Mesendoderm (in vitro differentiated cells): ENCODE data around the gene CD300LF.

Experiments
- DNase-seq: peaks from one replicate; pipeline ENCODE4 v3.0.0; 2013
- H2AK5ac ChIP-seq: 2 replicates; pipeline ENCODE4 v1.6.1; 2013; ENCODE audit warnings: low read length, inconsistent platforms
- H2BK120ac ChIP-seq: 2 replicates; pipeline ENCODE4 v1.6.1; 2013; ENCODE audit warnings: low read depth, mild to moderate bottlenecking, low read length, moderate library complexity, mixed read lengths
- H2BK15ac ChIP-seq: replicated peaks from 2 replicates; pipeline ENCODE4 v1.6.1; 2013; ENCODE audit warnings: low read depth, mild to moderate bottlenecking, moderate library complexity
- H2BK5ac ChIP-seq: 2 replicates; pipeline ENCODE4 v1.6.1; 2013; ENCODE audit warnings: low read length, inconsistent platforms
- H3K18ac ChIP-seq: 2 replicates; pipeline ENCODE4 v1.6.1; 2013; ENCODE audit warnings: mild to moderate bottlenecking, low read length, mixed read lengths
- H3K23ac ChIP-seq: one replicate; pipeline ENCODE4 v1.6.1; 2013; ENCODE audit warnings: low read length
- H3K27ac ChIP-seq: 2 replicates; pipeline ENCODE4 v1.5.1; 2013; ENCODE audit warnings: low read depth, mild to moderate bottlenecking, inconsistent platforms, low read length, moderate library complexity
- H3K27me3 ChIP-seq: 2 replicates; pipeline ENCODE4 v1.6.1; 2013; ENCODE audit warnings: low read length, control low read depth, mild to moderate bottlenecking, inconsistent platforms; ENCODE audit not compliant: insufficient read depth, poor library complexity
- H3K36me3 ChIP-seq: 2 replicates; pipeline ENCODE4 v1.6.1; 2013; ENCODE audit warnings: low read length, inconsistent platforms; ENCODE audit not compliant: control insufficient read depth, insufficient read depth
- H3K4ac ChIP-seq: one replicate; pipeline ENCODE4 v1.6.1; 2013; ENCODE audit warnings: low read depth, mild to moderate bottlenecking, low read length, moderate library complexity
- H3K4me1 ChIP-seq: 2 replicates; pipeline ENCODE4 v1.6.1; 2013; ENCODE audit warnings: low read depth, low read length, inconsistent platforms; ENCODE audit not compliant: control insufficient read depth
- H3K4me2 ChIP-seq: 2 replicates; pipeline ENCODE4 v1.6.1; 2013; ENCODE audit warnings: low read length
- H3K4me3 ChIP-seq: 2 replicates; pipeline ENCODE4 v1.5.1; 2013; ENCODE audit warnings: mild to moderate bottlenecking, low read length
- H3K56ac ChIP-seq: one replicate; pipeline ENCODE4 v1.6.1; 2013; ENCODE audit warnings: low read length
- H3K79me1 ChIP-seq: 2 replicates; pipeline ENCODE4 v1.6.1; 2013; ENCODE audit warnings: low read length, inconsistent platforms
- H3K79me2 ChIP-seq: 2 replicates; pipeline ENCODE4 v1.6.1; 2013; ENCODE audit warnings: mild to moderate bottlenecking, low read length; ENCODE audit not compliant: control insufficient read depth, insufficient read depth
- H3K9ac ChIP-seq: 2 replicates; pipeline ENCODE4 v1.6.1; 2013; ENCODE audit warnings: low read length, inconsistent platforms
- H4K5ac ChIP-seq: one replicate; pipeline ENCODE4 v1.6.1; 2013; ENCODE audit warnings: low read length
- H4K8ac ChIP-seq: one replicate; pipeline ENCODE4 v1.6.1; 2013; ENCODE audit warnings: low read depth, mild to moderate bottlenecking, control low read depth, low read length, moderate library complexity
- WGBS: extraction: QIAGEN DNeasy Blood & Tissue Kit; methylation state at CpG from one replicate; pipeline ENCODE4 v1.1.7; 2013; ENCODE audit warnings: low lambda C conversion rate, missing lambda C conversion rate; ENCODE audit not compliant: insufficient coverage; ENCODE audit errors: extremely low coverage; 5-methylcytosine and 5-hydroxymethylcytosine counted together

CD300LF gene

GRCh38 chr17:74732042-74732867 is 19.5 kb upstream of the CD300LF start:
- Histone ChIP-seq H3K23ac (no peak overlapping the region), H3K79me2 (no peaks in the 10 kb centered on the region), H2BK5ac (no peak overlapping the region), H2BK120ac (no peak overlapping the region), H2AK5ac (no peak overlapping the region), H3K4me1 (no peaks in the 10 kb centered on the region), H3K56ac (no peak overlapping the region), H2BK15ac (no peak overlapping the region), H3K79me1 (no peaks in the 10 kb centered on the region), H3K9ac (no peak overlapping the region), H4K5ac (no peak overlapping the region), H4K8ac (no peak overlapping the region), H3K18ac (no peak overlapping the region), H3K4me2 (no peak overlapping the region), H3K27me3 (no peaks in the 10 kb centered on the region), H3K36me3 (no peaks in the 10 kb centered on the region), H3K4me3 (no peak overlapping the region), H3K4ac (no peak overlapping the region), H3K27ac (no peak overlapping the region)
- 100% methylated on average over 4 of the region's 12 CpGs for WGBS
- no peak for DNase-seq

GRCh38 chr17:74731347-74731605 is 18.6 kb upstream of the CD300LF start:
- no peaks in the 10 kb centered on the region for H3K4me1 ChIP-seq
- H3K27ac ChIP-seq = no peak overlapping the region
- no peaks in the 10 kb centered on the region for H3K27me3 ChIP-seq
- H3K9ac ChIP-seq = no peak overlapping the region
- H4K8ac ChIP-seq = no peak overlapping the region
- H3K4ac ChIP-seq = no peak overlapping the region
- no peaks in the 10 kb centered on the region for H3K36me3 ChIP-seq
- H2BK5ac ChIP-seq = no peak overlapping the region
- H2BK120ac ChIP-seq = no peak overlapping the region
- no peak overlapping the region for H3K56ac ChIP-seq
- H3K23ac ChIP-seq = no peak overlapping the region
- no CpG with 5 or more reads among the region's 4 CpGs for WGBS
- no peak overlapping the region for H3K4me2 ChIP-seq
- no peaks in the 10 kb centered on the region for H3K79me2 ChIP-seq
- H3K18ac ChIP-seq = no peak overlapping the region
- no peaks in the 10 kb centered on the region for H3K79me1 ChIP-seq
- no peak for DNase-seq
- H2AK5ac ChIP-seq = no peak overlapping the region
- no peak overlapping the region for H3K4me3 ChIP-seq
- H2BK15ac ChIP-seq = no peak overlapping the region
- no peak overlapping the region for H4K5ac ChIP-seq

GRCh38 chr17:74730491-74731346 is 18.0 kb upstream of the CD300LF start:
- Histone ChIP-seq H3K79me1 (no peaks in the 10 kb centered on the region), H3K4me2 (no peak overlapping the region), H4K8ac (no peak overlapping the region), H2BK120ac (no peak overlapping the region), H3K27ac (no peak overlapping the region), H3K9ac (no peak overlapping the region), H3K23ac (no peak overlapping the region), H3K4me1 (no peaks in the 10 kb centered on the region), H3K27me3 (no peaks in the 10 kb centered on the region), H2BK5ac (no peak overlapping the region), H4K5ac (no peak overlapping the region), H3K79me2 (no peaks in the 10 kb centered on the region), H3K56ac (no peak overlapping the region), H3K4ac (no peak overlapping the region), H2BK15ac (no peak overlapping the region), H2AK5ac (no peak overlapping the region), H3K4me3 (no peak overlapping the region), H3K18ac (no peak overlapping the region), H3K36me3 (no peaks in the 10 kb centered on the region)
- no peak for DNase-seq
- WGBS = no CpG with 5 or more reads among the region's 16 CpGs

- H2BK5ac ChIP-seq = no peak overlapping the region
- H3K23ac ChIP-seq = no peak overlapping the region
- H3K18ac ChIP-seq = no peak overlapping the region
- no peak overlapping the region for H2BK120ac ChIP-seq
- H3K9ac ChIP-seq = no peak overlapping the region
- no peaks in the 10 kb centered on the region for H3K79me1 ChIP-seq
- no CpG with 5 or more reads among the region's 15 CpGs for WGBS
- H2AK5ac ChIP-seq = no peak overlapping the region
- H3K27me3 ChIP-seq = no peaks in the 10 kb centered on the region
- H2BK15ac ChIP-seq = no peak overlapping the region
- no peaks in the 10 kb centered on the region for H3K79me2 ChIP-seq
- no peaks in the 10 kb centered on the region for H3K36me3 ChIP-seq
- H3K4me3 ChIP-seq = no peak overlapping the region
- H3K27ac ChIP-seq = no peak overlapping the region
- no peak overlapping the region for H3K4ac ChIP-seq
- H4K8ac ChIP-seq = no peak overlapping the region
- DNase-seq = no peak
- H3K4me1 ChIP-seq = no peaks in the 10 kb centered on the region
- no peak overlapping the region for H4K5ac ChIP-seq
- no peak overlapping the region for H3K4me2 ChIP-seq
- no peak overlapping the region for H3K56ac ChIP-seq
These were observed 17.1 kb upstream of the CD300LF start for GRCh38 chr17:74729866-74730265.

GRCh38 chr17:74729368-74729767 is 16.6 kb upstream of the CD300LF start:
- Histone ChIP-seq H3K23ac (no peak overlapping the region), H3K4ac (no peak overlapping the region), H2BK15ac (no peak overlapping the region), H2BK5ac (no peak overlapping the region), H3K4me3 (no peak overlapping the region), H3K18ac (no peak overlapping the region), H3K79me1 (no peaks in the 10 kb centered on the region), H3K4me2 (no peak overlapping the region), H2AK5ac (no peak overlapping the region), H3K79me2 (no peaks in the 10 kb centered on the region), H3K27ac (no peak overlapping the region), H3K27me3 (no peaks in the 10 kb centered on the region), H3K36me3 (no peaks in the 10 kb centered on the region), H4K8ac (no peak overlapping the region), H3K56ac (no peak overlapping the region), H3K4me1 (no peaks in the 10 kb centered on the region), H4K5ac (no peak overlapping the region), H2BK120ac (no peak overlapping the region), H3K9ac (no peak overlapping the region)
- no CpG with 5 or more reads among the region's 5 CpGs for WGBS
- DNase-seq = no peak
